Lower leg skin (tissue), 3 donors: ENCODE results near the gene SLC44A3.

Experiments
- CTCF ChIP-seq, 3 donors: fragments of 450-650 bp; IDR thresholded peaks; one replicate each; pipeline ENCODE4 v1.5.1; 2016; ENCODE audit warnings: antibody characterized with exemption in 3 of 3, mild to moderate bottlenecking in 3 of 3, moderate library complexity in 2 of 3
- POLR2A ChIP-seq, 2 donors: fragments of 450-650 bp; IDR thresholded peaks; one replicate each; pipeline ENCODE4 v1.6.1; 2016 to 2017; ENCODE audit warnings: antibody characterized with exemption in 2 of 2, mild to moderate bottlenecking in 1 of 2, moderate library complexity in 1 of 2

DNA sequence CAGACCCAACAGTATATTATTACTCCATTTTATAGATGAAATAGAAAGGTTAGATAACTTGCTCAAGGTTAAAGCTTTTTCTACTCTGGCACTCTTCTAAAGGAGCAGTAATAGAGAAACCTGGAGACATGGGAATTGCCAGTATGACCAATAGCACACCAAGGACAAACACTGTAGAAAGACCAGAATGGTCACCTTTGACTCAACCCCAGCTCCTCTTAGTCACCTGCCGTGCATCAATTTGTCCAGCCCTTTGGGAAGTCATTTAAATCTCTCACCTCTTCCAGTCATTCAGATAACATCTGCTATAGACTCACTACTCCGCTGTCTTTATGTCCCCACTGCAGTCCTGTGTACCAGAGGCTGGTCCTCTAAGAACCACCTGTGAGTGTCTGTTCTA is 23.9 kb upstream of the SLC44A3 start:
- TF ChIP-seq POLR2A (IDR thresholded peaks at IDR 0.05) = no peak
- no peak for TF ChIP-seq CTCF (IDR thresholded peaks at IDR 0.05)
